DMS 273 treated with DMSO at 0.1 percent for 48 hours (cell line): ENCODE measurements around the gene CAPN2.

ENCODE experiments used
- DNase-seq: peaks from one replicate; lab custom pipeline; 2025; lab: John Stamatoyannopoulos, UW

Gene CAPN2

GRCh38 chr1:223702735-223703667, 9.3 kb upstream of the CAPN2 start:
- no peak for DNase-seq

GRCh38 chr1:223703668-223704013, 8.7 kb upstream of the CAPN2 start:
- no peak for DNase-seq

GRCh38 chr1:223704921-223705878, 7.1 kb upstream of the CAPN2 start:
- DNase-seq = no peak

- peak; percentile 57 for DNase-seq
Measured at GRCh38 chr1:223706077-223706973, 6.0 kb upstream of the CAPN2 start.

- DNase-seq = no peak
Measured at GRCh38 chr1:223707256-223708000, 4.9 kb upstream of the CAPN2 start.

- no peak for DNase-seq
Measured at GRCh38 chr1:223708001-223708359, 4.4 kb upstream of the CAPN2 start.

GRCh38 chr1:223708651-223709268, 3.6 kb upstream of the CAPN2 start:
- DNase-seq = no peak

- no peak for DNase-seq
Measured at GRCh38 chr1:223709598-223709997, 2.7 kb upstream of the CAPN2 start.

- DNase-seq = no peak
Measured at GRCh38 chr1:223710179-223711133, 1.9 kb upstream of the CAPN2 start.

GRCh38 chr1:223711173-223711572, 1.2 kb upstream of the CAPN2 start:
- peak; percentile 63 for DNase-seq

- DNase-seq = no peak
Measured at GRCh38 chr1:223711747-223712193, 569 bp upstream of the CAPN2 start.

- no peak for DNase-seq
Measured at GRCh38 chr1:223712850-223713474, 623 bp downstream of the CAPN2 start.

- DNase-seq = no peak
Measured at GRCh38 chr1:223713546-223714420, 1.4 kb downstream of the CAPN2 start.

- no peak for DNase-seq
Measured at GRCh38 chr1:223714421-223714724, 2.0 kb downstream of the CAPN2 start.

GRCh38 chr1:223714849-223715603, 2.7 kb downstream of the CAPN2 start:
- no peak for DNase-seq

GRCh38 chr1:223715604-223716172, 3.3 kb downstream of the CAPN2 start:
- no peak for DNase-seq

GRCh38 chr1:223716302-223716862, 4.0 kb downstream of the CAPN2 start:
- DNase-seq = no peak
